HG03442 (cell line): Measurements from ENCODE around the gene SRRD.
"Not testable (repeated sequence)": the region's sequence is repeated elsewhere in the genome, so short reads cannot be mapped to it uniquely, and the experiment has no call there.

ENCODE experiments used
- ATAC-seq: cut with Tn5 transposase; IDR thresholded peaks from one replicate; pipeline ENCODE4 v1.9.1; 2021; ENCODE audit warnings: mild to moderate bottlenecking, moderate library complexity; ENCODE audit not compliant: unreplicated experiment

Gene SRRD

DNA sequence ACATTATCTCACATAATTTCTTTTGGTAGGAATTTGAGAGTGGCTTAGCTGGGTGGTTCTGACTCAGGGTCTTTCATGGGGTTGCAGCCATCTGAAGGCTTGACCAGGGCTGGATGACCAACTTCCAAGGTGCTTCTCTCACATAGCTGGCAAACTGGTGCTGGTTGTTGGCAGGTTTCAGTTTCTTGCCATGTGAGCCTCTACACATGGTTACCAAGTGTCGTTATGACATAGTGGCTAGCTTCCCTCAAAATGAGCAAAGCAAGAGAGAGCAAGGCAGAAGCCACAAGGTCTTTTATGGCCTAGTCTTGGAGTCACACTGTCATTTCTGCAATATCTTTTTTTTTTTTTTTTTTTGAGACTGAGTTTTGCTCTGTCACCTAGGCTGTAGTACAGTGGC lies 32.8 kb downstream of the SRRD start:
- no peak for ATAC-seq

DNA sequence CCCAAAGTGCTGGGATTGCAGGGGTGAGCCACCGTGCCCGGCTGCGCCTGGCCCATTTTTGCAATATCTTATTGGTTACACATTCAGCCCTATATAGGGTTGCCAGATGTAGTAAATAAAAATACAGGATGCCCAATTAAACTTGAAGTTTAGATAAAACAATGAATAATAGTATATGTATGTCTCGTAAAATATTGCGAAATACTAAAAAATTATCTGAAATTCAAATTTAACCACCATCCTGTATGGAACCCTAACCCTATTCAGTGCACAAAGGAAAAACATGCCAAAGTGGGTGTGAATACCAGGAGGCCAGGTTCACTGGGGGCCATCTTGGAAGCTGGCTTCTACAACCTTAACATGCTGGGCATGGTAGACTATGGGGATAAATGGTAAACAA lies 33.8 kb downstream of the SRRD start:
- no peak for ATAC-seq

DNA sequence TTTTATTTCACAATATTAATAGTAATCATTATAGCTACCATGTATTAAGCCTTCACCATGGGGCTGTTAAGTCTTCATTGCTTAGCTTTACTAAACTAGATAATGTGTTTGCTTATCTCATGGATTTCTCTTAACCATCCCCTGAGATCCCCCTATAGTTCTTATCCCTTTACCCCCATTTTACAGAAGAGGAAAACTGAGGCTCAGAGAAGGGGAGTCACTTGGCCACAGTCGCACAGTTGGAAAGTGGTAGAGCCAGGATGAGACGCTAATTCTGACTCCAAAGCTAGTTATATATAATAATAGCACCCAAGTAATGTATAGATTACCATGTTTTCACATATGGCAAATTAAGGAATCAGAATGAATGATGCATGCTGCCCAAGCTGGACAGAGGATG lies 38.3 kb downstream of the SRRD start:
- no peak for ATAC-seq

DNA sequence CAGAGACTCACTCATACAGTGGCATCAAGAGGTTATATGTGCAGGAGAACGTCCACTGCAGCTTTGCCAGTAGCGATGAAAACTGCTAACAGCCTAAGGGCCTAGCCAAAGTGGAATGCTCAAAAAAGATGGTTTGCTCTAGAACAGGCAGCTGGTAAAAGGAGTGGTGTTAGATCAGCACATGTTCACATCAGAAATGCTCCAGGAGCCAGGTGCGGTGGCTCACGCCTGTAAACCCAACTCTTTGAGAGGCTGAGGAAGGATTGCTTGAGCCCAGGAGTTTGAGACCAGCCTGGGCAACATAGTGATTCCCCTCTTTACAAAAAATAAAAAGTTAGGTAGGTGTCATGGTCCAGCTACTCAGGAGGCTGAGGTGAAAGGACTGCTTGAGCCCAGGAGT lies 38.9 kb downstream of the SRRD start:
- ATAC-seq: no peak

DNA sequence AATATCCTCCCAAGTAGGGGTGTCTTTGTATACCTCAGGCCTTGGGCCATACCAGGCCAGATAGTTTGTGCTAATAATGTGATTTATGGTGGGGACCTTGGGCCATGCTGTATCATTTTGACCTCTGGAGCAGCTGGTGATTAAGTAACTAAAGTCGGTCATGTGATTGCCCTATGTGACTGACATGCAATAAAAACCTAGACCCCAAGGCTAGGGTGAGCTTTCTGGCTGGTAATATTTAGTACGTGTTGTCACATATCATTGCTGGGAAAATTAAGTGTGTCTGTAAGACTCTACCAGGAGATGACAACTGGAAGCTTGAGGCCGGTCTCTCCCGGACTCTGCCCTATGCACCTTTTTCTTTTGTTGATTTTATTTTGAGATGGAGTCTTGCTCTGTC lies 41.2 kb downstream of the SRRD start:
- no peak for ATAC-seq

DNA sequence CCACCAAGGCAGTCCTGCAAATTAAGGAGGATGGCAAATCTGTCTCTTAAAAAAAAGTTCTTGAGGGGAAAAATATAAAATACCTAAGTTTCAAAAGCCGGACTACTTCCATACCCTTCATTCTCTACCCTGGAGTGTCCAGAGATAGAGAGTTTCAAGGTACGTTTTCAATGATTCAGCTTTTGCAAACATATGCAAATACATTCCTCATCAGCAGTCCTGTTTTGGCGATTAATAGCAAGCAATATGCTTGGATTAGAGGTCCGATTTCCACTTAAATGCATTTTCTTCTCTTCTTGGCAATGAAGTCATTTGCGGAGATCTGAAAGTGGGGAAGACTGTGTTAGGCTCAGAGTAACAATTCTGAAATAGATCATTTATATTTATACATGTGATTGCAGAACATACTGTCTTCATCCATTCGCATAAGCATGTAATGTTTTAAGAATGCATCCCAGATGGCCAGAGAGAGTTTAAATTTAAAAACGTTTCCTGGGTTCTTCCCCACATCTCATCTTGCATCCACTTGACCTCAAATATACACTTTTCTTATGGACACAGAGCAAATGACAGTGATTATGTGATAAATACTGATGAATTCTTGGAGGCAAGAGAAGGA lies 42.4 kb downstream of the SRRD start:
- ATAC-seq: no peak

DNA sequence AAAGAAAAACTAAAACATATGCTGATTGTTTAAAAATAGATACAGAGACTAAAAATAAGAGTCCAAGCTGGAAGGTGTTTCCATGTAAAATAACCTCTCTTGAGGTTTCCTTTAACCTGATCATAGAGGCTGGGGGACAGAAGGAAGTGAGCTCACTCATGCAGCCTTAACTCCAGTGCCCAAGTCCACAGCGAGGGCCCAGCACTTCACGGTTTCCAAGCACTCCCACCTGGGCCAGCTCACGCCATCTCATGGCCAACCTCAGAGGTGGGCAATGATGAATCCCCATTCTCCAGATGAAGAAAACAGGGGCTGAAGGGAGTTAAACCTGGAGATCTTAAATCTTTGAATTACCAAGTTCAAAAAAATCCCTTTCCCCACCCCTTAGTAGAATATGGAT lies 43.5 kb downstream of the SRRD start:
- no peak for ATAC-seq

DNA sequence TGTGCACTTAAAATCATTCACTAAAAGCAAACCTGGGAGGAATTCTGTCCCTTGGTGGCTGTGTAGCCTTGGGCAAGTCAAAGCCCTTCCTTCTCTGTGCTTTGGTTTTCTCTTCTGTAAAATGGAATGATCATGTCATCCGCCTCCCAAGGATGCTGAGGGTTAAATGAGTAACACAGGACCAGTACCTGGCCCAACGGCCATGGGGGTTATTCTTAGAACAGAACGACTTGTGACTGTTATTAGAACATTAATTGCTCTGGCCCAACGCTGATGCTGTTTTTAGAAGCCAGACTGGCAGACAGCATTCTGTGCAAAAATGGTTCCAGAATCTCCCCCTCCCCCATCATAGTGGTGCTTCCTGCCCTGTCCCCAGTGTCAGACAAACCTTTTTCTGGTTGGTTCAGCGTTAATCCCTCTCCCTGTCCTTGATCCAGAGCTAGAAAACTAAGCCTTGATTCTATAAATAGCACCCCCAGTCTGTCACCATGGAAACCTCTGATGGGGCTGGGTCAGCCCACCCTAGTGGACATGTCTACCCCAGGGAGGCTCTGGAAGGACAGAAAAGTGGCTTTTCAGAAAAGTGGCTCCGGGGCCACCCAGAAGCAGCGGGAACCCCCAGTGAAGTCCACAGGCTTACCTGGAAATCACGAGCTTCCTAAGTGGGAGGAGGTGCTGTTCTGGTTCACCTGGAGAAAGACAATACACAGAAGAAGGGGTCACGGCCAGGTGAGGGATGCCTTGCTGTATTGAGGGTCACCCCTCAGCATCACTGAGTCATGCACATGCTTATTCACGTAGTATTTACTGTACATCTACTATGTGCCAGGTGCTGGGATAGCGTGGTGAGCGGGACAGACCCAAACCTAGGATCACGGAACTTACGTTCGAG lies 44.1 kb downstream of the SRRD start:
- ATAC-seq: no peak

DNA sequence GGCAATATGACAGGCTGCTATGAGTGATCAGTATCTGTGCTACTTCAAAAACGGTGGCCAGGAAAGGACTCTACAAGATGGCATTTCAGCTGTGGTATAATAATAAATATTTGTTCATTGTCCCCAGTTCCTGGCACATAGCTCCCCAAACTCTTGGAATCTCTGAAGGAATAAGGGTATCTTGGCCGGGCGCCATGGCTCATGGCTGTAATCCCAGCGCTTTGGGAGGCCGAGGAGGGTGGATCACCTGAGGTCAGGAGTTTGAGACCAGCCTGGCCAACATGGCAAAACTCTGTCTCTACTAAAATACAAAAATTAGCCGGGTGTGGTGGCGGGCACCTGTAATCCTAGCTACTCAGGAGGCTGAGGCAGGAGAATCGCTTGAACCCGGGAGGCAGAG lies 44.8 kb downstream of the SRRD start:
- ATAC-seq: not testable (repeated sequence)

DNA sequence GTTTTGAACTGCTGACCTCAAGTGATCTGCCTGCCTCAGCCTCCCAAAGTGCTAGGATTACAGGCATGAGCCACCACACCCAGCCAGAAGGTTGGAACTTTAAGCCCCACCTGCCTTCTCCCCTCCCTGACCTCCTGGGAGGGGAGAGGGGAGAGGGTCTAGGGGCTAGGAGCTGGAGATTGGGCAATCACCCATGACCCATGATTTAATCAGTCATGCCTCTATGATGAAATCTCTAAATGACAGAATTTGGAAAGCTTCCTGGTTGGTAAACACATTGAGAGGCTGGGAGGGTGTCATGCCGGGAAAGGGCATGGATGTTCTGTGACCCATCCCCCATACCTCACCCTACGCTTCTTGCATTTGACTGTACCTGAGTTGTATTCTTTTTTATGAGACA lies 45.7 kb downstream of the SRRD start:
- no peak for ATAC-seq

DNA sequence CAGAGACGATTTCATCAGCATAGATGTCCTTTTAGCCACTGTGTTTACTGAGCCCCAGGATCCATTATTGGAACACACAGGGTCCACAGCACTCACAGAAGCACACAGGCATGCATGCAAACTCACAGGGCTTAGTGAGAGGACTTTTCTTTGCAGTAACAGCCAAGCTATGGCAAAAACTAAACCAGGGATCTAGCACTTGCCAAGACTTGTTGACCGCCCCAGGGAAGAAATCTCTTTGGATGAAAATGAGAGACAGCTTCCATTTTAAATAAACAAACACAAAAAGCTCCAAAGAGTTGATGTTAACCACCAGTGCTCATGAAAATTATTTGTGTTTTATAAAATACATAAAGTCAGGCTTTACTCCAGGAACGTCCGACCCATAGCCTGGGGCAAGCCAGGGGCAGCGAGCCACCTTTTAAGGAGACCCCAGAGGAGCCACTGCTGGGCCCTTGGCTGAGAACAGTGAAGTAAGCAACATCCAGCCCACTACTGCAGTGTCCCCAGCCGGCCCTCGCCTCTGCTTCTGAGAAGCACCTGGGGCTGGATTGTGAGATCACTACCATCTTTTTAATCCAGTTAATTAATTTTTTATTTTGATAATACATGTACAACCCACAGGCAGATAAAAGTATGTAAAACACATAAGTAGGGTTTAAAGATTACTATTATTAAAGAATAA lies 50.6 kb downstream of the SRRD start:
- no peak for ATAC-seq

DNA sequence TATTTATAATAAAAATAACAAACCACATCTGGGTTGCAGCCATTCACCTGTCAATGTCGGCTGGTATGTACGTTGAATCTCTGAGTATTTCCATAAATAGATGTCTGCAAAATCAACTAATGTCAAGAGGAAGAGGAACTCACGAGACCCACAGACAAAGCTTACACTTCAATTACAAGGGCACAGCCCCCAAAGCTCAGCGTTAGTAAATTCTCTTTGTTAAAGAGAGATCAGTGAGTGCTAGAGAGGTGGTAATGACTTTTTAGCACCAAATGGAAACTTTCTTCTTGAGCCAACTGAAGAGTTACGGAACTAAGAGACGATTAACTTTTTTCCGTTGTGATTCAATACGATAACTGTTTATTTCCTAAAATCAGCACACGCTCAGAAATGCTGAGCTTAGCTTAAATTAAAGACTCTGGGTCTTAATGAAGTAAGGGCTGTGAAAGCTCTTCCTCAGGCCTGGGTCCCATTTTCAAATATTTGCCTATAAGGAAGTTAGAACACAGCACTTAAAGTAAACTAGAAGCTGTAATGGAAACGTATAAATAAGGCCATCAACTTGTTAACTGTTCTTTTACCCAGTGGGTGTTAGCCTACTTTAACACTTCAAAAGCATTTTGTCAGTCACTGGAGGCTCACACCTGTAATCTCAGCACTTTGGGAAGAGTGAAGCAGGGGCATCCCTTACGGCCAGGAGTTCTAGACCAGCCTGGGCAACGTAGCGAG lies 51.4 kb downstream of the SRRD start:
- ATAC-seq: no peak

DNA sequence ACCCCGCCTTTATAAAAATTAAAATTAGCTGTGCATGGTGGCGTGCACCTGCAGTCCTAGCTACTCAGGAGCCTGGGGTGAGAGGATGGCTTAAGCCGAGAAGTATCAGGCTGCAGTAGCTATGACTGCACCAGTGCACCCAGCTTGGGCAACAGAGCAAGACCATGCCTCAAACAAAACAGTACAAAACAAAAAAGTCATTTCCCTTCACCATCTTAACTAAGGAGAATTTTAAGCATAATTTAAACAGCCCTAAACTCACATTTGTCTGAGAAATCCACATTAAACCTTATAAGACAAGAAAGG lies 51.9 kb downstream of the SRRD start:
- ATAC-seq: no peak

DNA sequence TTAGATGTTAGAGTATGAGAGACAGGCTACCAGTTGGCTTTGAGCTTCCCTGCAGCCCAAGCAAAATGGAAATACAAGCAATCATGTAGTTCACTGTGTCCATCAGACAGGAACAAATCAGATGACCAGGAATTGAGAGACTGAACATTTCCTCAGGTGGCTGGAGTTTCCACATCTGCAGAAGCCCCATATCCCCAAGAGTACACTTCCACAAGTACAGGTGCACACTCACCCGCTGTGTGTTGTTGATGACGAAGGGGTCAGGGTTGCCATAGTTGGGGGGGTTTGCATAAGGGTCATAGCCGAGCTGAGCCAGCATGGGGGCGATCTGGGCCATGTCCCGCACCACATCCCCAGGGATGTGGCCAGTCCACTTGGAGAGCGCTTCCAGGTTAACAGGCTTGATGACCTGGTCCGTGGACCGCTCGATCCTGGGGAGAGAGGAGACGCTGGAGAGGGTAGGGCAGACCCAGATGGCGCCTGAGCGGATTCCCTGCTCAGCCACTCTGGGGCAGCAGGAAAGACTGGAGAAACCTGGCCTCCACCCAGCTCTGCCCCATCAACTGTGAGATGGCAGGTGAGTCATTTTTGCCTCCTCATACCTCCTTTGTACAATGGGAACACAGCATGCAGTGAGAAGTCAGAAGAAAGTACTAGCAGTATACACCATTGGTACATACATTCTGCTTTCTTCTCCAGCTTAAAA lies 52.5 kb downstream of the SRRD start:
- no peak for ATAC-seq

DNA sequence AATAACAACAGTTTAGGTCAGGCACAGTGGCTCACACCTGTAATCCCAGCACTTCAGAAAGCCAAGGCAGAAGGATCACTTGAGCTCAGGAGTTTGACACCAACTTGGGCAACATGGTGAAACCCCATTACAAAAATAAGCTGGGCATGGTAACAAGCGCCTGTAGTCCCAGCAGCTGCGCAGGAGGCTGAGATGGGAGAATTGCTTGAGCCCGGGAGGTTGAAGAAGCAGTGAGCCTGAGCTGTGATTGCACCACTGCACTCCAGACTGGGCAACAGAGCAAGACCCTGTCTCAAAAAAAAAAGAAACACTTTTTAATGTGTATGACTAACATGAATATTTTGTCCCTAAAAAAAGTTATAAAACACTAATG lies 53.1 kb downstream of the SRRD start:
- no peak for ATAC-seq

DNA sequence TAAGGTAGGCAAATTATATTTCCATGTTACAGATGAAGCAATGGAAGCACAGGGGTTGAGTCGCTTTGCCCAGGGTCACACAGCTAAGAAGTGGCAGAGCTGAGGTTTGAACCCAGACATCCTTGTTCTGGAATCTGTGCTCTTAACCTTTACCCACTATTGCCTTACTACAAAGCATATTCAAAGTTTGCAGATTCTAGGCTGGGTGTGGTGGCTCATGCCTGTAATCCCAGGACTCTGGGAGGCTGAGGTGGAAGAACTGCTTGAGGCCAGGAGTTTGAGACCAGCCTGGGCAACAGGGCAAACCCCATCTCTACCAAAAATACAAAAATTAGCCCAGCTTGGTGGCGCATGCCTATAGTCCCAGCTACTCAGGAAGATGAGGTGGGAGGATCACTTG lies 56.4 kb downstream of the SRRD start:
- ATAC-seq: no peak

DNA sequence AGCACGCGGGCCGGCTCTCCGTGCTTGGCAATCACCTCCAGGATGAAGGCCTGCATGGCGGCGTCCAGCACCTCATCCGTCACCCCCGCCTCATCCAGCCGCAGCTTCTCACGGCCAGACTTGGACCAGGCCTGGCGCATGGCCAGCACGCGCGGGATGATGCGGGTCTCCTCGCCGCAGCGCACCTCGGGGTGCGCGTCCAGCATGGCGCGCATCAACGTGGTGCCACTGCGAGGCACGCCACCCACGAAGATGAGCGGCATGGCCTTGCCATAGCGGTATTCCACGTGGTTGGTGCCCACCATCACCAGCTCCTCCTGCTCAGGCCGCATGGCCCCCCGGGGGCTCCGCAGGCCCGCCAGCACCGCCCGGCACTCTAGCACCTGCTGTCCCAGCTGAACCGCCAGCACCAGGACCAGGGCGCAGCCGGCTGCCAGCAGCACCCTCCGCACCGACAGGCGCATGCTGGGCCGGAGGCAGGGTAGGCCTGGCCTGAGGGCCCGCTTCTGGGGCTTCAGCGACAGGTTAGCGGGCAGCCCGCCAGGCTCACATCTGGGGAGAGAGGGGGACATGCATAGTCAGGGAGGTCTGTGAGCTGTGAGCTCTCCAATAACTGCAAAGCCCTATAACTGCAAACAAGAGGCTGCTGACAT lies 57.6 kb downstream of the SRRD start:
- ATAC-seq: no peak

DNA sequence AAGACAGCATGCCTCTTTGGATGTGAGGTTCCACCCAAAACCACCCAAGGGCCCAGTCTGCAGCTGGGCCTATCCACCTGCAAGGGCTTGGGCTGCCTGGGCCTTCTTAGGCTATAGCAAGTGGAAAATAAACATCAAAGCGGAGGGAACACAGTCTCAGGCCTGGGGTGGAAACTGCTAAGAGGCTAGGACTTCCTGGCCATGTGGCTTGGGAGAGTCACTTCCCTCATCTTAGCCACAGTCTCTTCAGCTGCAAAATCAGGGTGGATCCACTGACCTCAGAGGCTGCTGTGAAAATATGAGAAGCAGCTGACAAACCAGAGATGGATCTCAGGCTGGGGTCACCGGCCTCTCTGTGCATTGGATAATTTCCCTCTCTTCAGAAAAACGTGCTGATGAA lies 59.2 kb downstream of the SRRD start:
- ATAC-seq: no peak
